GM12874 (cell line): ENCODE measurements around the gene SPHK1.

ENCODE experiments used
- TF ChIP-seq, protein P1 (sequence below): IDR thresholded peaks from 2 replicates; pipeline ENCODE4 v1.5.1; 2011; ENCODE audit warnings: low read depth, mild to moderate bottlenecking, control low read depth, low read length, moderate library complexity; ENCODE audit not compliant: insufficient read depth

The SPHK1 gene

DNA sequence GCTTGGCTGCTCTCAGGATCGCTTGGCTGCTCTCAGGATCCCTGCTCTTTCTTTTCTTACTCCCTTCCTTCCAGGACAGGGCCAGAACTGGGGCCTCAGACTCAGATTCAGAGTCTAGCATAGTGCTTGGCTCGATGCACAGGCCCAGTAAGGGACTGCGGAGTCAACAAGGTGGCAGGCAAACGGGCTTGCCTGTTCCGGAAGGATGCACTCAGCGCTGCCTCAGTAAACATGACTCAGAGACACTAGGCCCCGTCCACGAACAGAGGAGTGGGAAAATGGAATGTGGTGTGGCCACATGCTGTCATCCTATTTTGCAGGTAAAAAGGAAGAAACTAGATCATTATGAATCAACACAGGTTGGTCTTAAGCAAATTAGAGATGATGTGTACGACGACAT, 9.8 kb downstream of the SPHK1 start:
- TF ChIP-seq, protein P1, sequence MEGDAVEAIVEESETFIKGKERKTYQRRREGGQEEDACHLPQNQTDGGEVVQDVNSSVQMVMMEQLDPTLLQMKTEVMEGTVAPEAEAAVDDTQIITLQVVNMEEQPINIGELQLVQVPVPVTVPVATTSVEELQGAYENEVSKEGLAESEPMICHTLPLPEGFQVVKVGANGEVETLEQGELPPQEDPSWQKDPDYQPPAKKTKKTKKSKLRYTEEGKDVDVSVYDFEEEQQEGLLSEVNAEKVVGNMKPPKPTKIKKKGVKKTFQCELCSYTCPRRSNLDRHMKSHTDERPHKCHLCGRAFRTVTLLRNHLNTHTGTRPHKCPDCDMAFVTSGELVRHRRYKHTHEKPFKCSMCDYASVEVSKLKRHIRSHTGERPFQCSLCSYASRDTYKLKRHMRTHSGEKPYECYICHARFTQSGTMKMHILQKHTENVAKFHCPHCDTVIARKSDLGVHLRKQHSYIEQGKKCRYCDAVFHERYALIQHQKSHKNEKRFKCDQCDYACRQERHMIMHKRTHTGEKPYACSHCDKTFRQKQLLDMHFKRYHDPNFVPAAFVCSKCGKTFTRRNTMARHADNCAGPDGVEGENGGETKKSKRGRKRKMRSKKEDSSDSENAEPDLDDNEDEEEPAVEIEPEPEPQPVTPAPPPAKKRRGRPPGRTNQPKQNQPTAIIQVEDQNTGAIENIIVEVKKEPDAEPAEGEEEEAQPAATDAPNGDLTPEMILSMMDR: no peak

DNA sequence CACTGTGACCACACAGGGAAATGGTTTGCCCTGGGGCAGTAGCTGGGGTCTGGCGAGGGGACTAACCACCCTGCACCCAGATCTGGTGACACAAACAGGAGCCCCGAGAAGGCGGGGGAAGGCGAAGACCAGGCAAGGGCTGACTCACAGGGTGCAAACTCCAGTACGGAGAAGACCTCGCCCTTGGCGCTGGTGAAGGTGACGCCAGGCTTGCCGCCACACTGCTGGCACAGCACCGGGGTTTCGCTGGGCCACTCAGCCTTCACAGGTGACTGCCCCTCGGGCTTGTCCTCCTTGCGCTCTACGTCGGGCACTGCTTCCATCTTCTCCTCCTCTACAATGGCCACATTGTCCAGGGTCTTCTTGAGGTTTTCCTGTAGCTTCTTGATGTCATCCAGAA, 11.6 kb downstream of the SPHK1 start:
- TF ChIP-seq, protein P1: no peak

DNA sequence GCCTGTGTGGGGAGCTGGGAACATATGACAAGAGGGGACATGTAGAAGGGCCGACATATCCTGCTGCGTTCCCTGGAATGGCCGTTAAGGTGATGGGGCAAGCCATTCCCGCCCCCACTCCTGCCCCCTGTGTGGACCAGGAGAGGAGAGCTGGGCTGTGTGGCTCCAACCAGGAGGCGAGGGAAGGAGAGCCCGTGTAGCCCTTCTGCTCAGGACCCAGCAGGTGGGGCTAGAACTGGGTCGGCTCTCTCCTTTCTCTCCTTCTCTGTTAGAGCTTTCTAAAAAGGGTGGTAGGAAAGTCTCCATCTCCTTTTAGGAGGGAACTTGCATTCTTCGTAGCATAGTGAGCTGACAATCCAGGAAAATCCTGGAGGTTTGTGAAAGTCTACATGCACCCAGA, 12.8 kb downstream of the SPHK1 start:
- TF ChIP-seq, protein P1: no peak

DNA sequence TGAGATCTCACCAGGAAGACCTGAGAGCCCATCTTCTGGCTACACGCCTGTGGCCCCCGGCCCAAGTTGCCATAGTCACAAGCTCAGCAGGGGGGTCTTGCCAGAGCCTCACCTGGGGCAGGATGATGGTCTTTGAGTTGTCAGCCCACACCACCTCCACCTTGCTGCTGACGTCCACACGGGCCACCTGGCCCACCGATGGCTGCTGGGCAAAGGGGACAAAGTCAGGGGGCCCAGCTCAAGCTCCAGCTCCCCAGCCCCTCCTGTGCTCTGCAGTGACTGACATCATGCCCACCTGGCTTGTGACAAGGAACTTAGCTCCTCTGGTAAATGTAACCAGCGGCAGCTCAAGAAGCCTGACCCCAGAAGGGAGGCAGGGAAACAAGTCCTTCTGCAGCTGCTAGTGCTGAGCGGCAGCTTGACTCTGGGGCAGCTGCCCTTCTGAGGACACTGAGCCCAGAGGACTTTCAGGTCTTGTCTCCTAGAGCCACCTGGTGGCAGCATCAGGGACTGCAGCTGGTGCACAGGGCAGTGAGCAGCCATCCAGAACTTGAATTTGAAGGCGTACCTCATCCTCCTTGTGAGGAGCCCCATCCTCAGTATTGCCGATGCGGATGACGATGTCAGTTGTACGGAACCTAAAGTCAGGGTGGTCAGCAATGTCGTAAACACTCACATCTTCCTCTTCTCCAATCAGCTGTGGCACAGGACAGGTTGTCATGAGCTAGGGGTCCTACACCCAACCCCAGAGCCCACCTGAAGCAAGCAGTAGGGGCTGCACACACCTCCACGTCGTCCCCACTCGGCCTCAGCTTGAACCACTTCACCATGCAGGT, 13.5 kb downstream of the SPHK1 start:
- TF ChIP-seq, protein P1: peak; percentile 99

DNA sequence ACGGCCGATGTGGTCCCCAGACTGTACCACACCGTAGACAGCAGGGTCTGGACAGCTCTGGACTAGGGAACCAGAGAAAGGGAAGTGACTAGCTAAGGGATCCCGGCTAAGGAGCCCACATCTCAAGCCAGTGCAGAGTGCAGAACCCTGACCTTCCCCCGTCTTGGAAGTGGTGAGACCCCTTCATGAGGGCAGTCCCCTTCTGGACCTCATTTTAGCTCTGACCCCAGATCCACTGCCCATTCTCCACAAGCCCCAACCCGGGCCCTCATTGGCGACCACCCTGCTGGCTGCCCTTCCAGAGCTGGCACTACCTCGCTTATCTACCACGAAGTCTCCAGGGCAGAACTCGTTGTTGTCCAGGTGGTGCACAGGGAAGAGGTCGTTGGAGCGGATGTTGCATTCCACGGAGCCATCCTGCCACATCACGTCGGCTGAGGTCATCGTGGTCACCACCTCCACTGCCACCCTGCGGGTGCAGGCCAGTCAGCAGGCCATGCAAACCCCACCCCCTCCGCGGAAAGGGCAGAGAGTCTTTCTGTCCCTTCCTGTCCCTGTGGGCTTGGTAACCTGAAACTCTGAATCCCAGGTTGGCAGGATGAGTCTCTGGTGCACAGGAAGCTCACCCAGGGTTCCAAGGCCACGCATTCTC, 14.2 kb downstream of the SPHK1 start:
- TF ChIP-seq, protein P1: no peak

DNA sequence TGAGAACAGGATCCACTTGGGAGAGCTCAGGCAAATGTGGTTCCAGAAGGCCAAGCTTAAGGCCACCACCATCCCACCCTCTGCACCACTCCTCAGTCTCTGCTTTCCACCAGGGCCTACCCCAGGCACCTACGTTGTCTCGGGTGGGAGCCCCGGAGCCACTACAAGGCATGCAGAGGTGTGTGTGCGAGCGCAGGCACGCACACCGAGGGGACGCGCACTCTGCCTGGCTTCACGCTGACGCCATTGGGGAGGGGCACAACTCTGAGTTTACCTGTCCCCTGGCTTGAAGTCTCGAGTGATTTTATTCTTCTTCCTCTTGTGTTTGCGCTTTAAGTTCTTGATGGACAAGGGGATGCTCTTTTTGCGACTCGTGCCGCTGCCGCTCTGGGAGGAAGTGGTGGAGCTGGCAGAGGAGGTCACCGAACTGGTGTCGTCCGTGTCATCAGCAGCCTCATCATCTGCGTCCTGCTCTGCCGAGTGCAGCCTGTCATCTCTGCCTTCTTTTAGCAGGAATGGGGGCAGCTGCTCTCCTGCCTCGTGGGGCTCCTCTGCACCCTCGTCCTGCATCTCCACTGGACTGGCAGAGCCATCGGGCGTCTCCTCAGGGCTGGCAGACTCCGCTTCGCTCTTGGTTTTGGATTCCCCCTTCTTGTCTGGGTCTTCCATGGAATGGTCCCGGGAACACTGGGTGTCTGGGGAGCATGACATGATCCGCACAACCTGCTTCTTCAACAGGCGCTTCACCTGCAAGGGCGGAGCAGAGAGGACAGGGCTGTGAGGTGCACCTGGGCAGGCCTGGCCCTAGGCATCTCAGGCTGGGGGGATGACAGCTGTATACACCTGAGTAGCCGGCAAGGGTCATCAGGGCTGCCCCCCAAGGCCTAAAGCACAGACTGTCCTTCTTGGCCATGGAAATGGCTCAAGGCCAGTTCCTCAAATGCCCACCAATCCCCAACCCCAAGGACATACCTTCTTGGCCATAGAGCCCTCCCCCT, 15.1 kb downstream of the SPHK1 start:
- TF ChIP-seq, protein P1: no peak

DNA sequence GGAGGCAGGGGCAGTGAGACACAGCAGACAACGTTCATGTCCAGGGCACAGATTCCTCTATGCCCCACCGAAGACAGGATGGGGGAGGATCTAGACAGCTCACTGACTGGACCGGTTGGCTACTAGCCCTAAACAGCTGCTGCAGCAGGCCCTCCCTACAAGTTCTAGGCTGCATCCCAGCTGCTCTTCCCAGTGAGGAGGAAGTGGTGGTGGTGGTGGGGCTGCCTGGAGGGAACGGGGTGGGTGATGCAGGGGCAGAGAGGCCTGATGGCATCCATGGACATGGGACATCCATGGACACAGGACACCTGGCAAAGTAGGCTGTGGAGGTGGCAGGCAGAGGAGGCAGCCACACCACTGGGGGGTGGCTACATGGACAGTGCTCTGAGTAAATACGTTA, 18.3 kb downstream of the SPHK1 start:
- TF ChIP-seq, protein P1: no peak
